Neural cell (in vitro differentiated cells): Measurements from ENCODE around the gene FAF2. TPM values are rescaled to one million over a fixed set of nuclear protein-coding genes. Genes with fewer than 3 reads are reported as not detected.

ENCODE experiments used
- H2AFZ ChIP-seq: fragments of 200-600, 300-800 bp; sonication (generic), shearing (Covaris generic); 2 replicates; pipeline ENCODE4 v1.6.0; 2014; ENCODE audit warnings: low read depth, mild to moderate bottlenecking, antibody characterized with exemption, low read length, moderate library complexity
- H3F3A ChIP-seq: fragments of 200-600 bp; shearing (Covaris generic); 2 replicates; pipeline ENCODE4 v1.6.1; 2016; ENCODE audit warnings: mild to moderate bottlenecking, moderate library complexity, mixed read lengths, antibody characterized with exemption, low read length; ENCODE audit not compliant: insufficient read depth, poor library complexity, severe bottlenecking
- H3K27ac ChIP-seq: fragments of 200-600, 300-800 bp; sonication (generic), shearing (Covaris generic); 2 replicates; pipeline ENCODE4 v1.5.1; 2014; ENCODE audit warnings: mild to moderate bottlenecking, low read length, moderate library complexity
- H3K27me3 ChIP-seq: fragments of 300-800, 200-600 bp; sonication (generic), shearing (Covaris generic); 2 replicates; pipeline ENCODE4 v1.6.0; 2014; ENCODE audit warnings: mild to moderate bottlenecking, low read depth, low read length, moderate library complexity; ENCODE audit not compliant: insufficient read depth
- H3K36me3 ChIP-seq: fragments of 300-800, 200-600 bp; sonication (generic), shearing (Covaris generic); 2 replicates; pipeline ENCODE4 v1.5.1; 2014; ENCODE audit warnings: mild to moderate bottlenecking, antibody characterized with exemption, low read length, moderate library complexity; ENCODE audit not compliant: insufficient read depth
- H3K4me2 ChIP-seq: fragments of 300-800, 200-600 bp; sonication (generic), shearing (Covaris generic); 2 replicates; pipeline ENCODE4 v1.6.0; 2014; ENCODE audit warnings: mild to moderate bottlenecking, low read length
- H3K4me3 ChIP-seq: fragments of 300-800, 200-600 bp; sonication (generic), shearing (Covaris generic); 2 replicates; pipeline ENCODE4 v1.5.1; 2014; ENCODE audit warnings: mild to moderate bottlenecking, low read length, moderate library complexity
- H3K79me2 ChIP-seq: fragments of 200-600 bp; shearing (Covaris generic); replicated peaks from 2 replicates; pipeline ENCODE4 v1.6.0; 2014; ENCODE audit warnings: mild to moderate bottlenecking, low read length, moderate library complexity; ENCODE audit not compliant: insufficient read depth
- H3K9ac ChIP-seq: fragments of 300-800, 200-600 bp; sonication (generic), shearing (Covaris generic); 2 replicates; pipeline ENCODE4 v1.6.1; 2016; ENCODE audit warnings: mild to moderate bottlenecking, low read length, mixed read lengths
- H3K9me2 ChIP-seq: fragments of 200-600 bp; shearing (Covaris generic); 2 replicates; pipeline ENCODE4 v1.6.1; 2016; ENCODE audit warnings: mild to moderate bottlenecking, low read length, mixed read lengths; ENCODE audit not compliant: insufficient read depth
- H3K9me3 ChIP-seq: fragments of 200-600, 300-800 bp; sonication (generic), shearing (Covaris generic); 2 replicates; pipeline ENCODE4 v1.6.1; 2016; ENCODE audit warnings: mild to moderate bottlenecking, mixed run types, low read length, moderate library complexity, mixed read lengths
- H4K20me1 ChIP-seq: fragments of 200-600 bp; shearing (Covaris generic); 2 replicates; pipeline ENCODE4 v1.6.1; 2016; ENCODE audit warnings: mild to moderate bottlenecking, mixed run types; ENCODE audit not compliant: insufficient read depth
- EP300 ChIP-seq: fragments of 450-650 bp; conservative IDR thresholded peaks from 2 replicates; pipeline ENCODE4 v1.6.1; 2014; ENCODE audit warnings: antibody characterized with exemption, mild to moderate bottlenecking, moderate library complexity; ENCODE audit not compliant: poor library complexity, severe bottlenecking
- EZH2 ChIP-seq: fragments of 200-600, 300-800 bp; shearing (Covaris generic), sonication (generic); IDR thresholded peaks from 2 replicates; pipeline ENCODE4 v1.6.1; 2014; ENCODE audit warnings: antibody characterized with exemption, low read length, borderline replicate concordance, mild to moderate bottlenecking; ENCODE audit not compliant: insufficient read depth, poor library complexity, severe bottlenecking
- MXI1 ChIP-seq: fragments of 450-650 bp; conservative IDR thresholded peaks from 2 replicates; pipeline ENCODE4 v1.6.1; 2014; ENCODE audit warnings: antibody characterized with exemption, mild to moderate bottlenecking; ENCODE audit not compliant: poor library complexity, severe bottlenecking
- POLR2AphosphoS5 ChIP-seq: IDR thresholded peaks from 2 replicates; pipeline ENCODE4 v1.6.1; 2012
- RAD21 ChIP-seq: fragments of 450-650 bp; conservative IDR thresholded peaks from 2 replicates; pipeline ENCODE4 v1.6.1; 2014; ENCODE audit warnings: antibody characterized with exemption, mild to moderate bottlenecking, moderate library complexity
- SMC3 ChIP-seq: fragments of 450-650 bp; conservative IDR thresholded peaks from 2 replicates; pipeline ENCODE4 v1.6.1; 2014; ENCODE audit warnings: antibody characterized with exemption, mild to moderate bottlenecking, moderate library complexity; ENCODE audit not compliant: poor library complexity
- TAF1 ChIP-seq: IDR thresholded peaks from 2 replicates; pipeline ENCODE4 v1.6.1; 2012; ENCODE audit warnings: low read depth
- polyA plus RNA-seq: library from polyadenylated mRNA; depleted of rRNA; stranded (reverse); fragments of >200 nt; gene quantifications from 2 replicates; pipeline ENCODE4 v1.2.3, GENCODE V29; 2014
- TF ChIP-seq, protein P1 (sequence below): IDR thresholded peaks from 2 replicates; pipeline ENCODE4 v1.6.1; 2012; ENCODE audit warnings: borderline replicate concordance
- TF ChIP-seq, protein P2 (sequence below): fragments of 450-650 bp; IDR thresholded peaks from 2 replicates; pipeline ENCODE4 v1.5.1; 2014; ENCODE audit warnings: antibody characterized with exemption, mild to moderate bottlenecking, moderate library complexity; ENCODE audit not compliant: poor library complexity, severe bottlenecking

Gene FAF2
- polyA plus RNA-seq, 1 donor from 2014 or later: 30.8 TPM

DNA sequence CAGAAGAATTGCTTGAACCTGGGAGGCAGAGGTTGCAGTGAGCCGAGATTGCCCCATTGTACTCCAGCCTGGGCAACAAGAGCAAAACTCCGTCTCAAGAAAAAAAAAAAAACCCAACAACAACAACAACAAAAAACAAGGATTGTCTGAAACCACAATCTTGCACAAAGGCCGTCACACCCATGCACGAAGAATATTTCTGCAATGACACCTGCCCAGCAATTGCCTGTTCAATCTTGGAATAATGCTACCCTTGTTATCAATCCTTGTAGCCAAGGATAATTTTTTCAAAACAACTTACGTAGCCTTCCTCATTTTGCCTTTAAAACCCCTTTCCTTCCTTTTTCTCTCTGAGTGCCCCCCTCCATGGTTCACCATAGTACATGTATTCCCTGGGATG lies 28.1 kb upstream of the FAF2 start:
- no peaks in the 10 kb centered on the region for H3K27me3 ChIP-seq
- H3K36me3 ChIP-seq: no peaks in the 10 kb centered on the region
- H3K4me2 ChIP-seq: no peak overlapping the region
- no peak overlapping the region for H3K4me3 ChIP-seq
- no peak overlapping the region for H2AFZ ChIP-seq
- no peaks in the 10 kb centered on the region for H3K9me3 ChIP-seq
- no peak overlapping the region for H3K9ac ChIP-seq
- no peaks in the 10 kb centered on the region for H4K20me1 ChIP-seq
- no peak overlapping the region for H3K27ac ChIP-seq
- no peaks in the 10 kb centered on the region for H3K9me2 ChIP-seq
- no peaks in the 10 kb centered on the region for H3F3A ChIP-seq
- peaks cover 4% of the 10 kb centered on the region for H3K79me2 ChIP-seq
- TF ChIP-seq RAD21 (no peak), EP300 (no peak), SMC3 (no peak), EZH2 (no peak), TAF1 (no peak), POLR2AphosphoS5 (no peak), MXI1 (no peak)
- TF ChIP-seq, protein P1, sequence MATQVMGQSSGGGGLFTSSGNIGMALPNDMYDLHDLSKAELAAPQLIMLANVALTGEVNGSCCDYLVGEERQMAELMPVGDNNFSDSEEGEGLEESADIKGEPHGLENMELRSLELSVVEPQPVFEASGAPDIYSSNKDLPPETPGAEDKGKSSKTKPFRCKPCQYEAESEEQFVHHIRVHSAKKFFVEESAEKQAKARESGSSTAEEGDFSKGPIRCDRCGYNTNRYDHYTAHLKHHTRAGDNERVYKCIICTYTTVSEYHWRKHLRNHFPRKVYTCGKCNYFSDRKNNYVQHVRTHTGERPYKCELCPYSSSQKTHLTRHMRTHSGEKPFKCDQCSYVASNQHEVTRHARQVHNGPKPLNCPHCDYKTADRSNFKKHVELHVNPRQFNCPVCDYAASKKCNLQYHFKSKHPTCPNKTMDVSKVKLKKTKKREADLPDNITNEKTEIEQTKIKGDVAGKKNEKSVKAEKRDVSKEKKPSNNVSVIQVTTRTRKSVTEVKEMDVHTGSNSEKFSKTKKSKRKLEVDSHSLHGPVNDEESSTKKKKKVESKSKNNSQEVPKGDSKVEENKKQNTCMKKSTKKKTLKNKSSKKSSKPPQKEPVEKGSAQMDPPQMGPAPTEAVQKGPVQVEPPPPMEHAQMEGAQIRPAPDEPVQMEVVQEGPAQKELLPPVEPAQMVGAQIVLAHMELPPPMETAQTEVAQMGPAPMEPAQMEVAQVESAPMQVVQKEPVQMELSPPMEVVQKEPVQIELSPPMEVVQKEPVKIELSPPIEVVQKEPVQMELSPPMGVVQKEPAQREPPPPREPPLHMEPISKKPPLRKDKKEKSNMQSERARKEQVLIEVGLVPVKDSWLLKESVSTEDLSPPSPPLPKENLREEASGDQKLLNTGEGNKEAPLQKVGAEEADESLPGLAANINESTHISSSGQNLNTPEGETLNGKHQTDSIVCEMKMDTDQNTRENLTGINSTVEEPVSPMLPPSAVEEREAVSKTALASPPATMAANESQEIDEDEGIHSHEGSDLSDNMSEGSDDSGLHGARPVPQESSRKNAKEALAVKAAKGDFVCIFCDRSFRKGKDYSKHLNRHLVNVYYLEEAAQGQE: no peak
- TF ChIP-seq, protein P2, sequence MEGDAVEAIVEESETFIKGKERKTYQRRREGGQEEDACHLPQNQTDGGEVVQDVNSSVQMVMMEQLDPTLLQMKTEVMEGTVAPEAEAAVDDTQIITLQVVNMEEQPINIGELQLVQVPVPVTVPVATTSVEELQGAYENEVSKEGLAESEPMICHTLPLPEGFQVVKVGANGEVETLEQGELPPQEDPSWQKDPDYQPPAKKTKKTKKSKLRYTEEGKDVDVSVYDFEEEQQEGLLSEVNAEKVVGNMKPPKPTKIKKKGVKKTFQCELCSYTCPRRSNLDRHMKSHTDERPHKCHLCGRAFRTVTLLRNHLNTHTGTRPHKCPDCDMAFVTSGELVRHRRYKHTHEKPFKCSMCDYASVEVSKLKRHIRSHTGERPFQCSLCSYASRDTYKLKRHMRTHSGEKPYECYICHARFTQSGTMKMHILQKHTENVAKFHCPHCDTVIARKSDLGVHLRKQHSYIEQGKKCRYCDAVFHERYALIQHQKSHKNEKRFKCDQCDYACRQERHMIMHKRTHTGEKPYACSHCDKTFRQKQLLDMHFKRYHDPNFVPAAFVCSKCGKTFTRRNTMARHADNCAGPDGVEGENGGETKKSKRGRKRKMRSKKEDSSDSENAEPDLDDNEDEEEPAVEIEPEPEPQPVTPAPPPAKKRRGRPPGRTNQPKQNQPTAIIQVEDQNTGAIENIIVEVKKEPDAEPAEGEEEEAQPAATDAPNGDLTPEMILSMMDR: no peak

DNA sequence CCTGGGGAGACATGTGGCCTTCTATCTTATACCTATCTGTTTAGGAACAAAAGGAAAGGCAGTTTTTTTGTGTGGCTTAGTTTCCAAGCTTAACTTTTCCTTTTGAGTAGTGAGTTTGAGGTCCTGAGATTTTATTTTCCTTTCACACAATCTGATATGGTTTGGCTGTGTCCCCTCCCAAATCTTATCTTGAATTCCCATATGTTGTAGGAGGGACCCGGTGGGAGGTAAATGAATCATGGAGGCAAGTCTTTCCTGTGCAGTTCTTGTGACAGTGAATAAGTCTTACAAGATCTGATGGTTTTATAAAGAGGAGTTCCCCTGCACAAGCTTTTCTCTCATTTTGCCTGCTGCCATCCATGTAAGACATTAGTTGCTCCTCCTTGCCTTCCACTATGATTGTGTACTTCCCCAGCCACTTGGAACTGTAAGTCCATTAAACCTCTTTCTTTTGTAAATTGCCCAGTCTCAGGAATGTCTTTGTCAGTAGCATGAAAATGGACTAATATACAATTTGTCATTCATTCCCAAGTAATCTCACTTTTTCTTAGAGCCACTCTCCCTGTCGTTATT lies 27.1 kb upstream of the FAF2 start:
- Histone ChIP-seq H3K4me3 (no peak overlapping the region), H3K79me2 (no peaks in the 10 kb centered on the region), H3K9ac (no peak overlapping the region), H3K9me3 (no peaks in the 10 kb centered on the region), H3F3A (no peaks in the 10 kb centered on the region), H4K20me1 (no peaks in the 10 kb centered on the region), H2AFZ (no peak overlapping the region), H3K27ac (no peak overlapping the region), H3K36me3 (no peaks in the 10 kb centered on the region), H3K9me2 (no peaks in the 10 kb centered on the region), H3K4me2 (no peak overlapping the region), H3K27me3 (no peaks in the 10 kb centered on the region)
- TF ChIP-seq, protein P1: no peak
- no peak for TF ChIP-seq MXI1
- TF ChIP-seq EP300: no peak
- TF ChIP-seq POLR2AphosphoS5: no peak
- TF ChIP-seq TAF1: no peak
- no peak for TF ChIP-seq EZH2
- TF ChIP-seq, protein P2: no peak
- TF ChIP-seq RAD21: no peak
- no peak for TF ChIP-seq SMC3
